HK-2 (cell line): ENCODE data around the gene TGM2.

Source experiments
- DNase-seq: peaks from one replicate; pipeline ENCODE4 v3.0.0-alpha.2; 2018; ENCODE audit not compliant: unreplicated experiment

TGM2 gene

DNA sequence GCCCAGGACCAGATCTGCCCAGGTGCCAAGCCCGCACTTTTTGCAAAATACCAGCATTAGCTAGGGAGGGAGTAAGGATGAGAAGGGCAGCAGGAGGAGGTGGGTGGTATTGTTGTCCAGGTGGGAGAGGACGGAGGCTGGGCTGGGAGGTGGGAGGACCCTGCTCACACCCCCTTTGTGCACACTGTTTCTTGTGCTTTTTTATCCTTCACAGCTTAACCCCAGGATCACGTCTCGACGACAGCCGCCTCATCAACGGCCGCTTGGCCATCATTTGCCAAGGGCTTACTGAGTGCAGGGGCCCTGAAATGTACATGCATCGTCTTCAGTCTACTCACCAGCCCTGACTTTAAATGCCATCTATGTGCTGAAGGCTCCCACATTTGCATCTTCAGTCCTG lies 12.1 kb upstream of the TGM2 start:
- DNase-seq = no peak

DNA sequence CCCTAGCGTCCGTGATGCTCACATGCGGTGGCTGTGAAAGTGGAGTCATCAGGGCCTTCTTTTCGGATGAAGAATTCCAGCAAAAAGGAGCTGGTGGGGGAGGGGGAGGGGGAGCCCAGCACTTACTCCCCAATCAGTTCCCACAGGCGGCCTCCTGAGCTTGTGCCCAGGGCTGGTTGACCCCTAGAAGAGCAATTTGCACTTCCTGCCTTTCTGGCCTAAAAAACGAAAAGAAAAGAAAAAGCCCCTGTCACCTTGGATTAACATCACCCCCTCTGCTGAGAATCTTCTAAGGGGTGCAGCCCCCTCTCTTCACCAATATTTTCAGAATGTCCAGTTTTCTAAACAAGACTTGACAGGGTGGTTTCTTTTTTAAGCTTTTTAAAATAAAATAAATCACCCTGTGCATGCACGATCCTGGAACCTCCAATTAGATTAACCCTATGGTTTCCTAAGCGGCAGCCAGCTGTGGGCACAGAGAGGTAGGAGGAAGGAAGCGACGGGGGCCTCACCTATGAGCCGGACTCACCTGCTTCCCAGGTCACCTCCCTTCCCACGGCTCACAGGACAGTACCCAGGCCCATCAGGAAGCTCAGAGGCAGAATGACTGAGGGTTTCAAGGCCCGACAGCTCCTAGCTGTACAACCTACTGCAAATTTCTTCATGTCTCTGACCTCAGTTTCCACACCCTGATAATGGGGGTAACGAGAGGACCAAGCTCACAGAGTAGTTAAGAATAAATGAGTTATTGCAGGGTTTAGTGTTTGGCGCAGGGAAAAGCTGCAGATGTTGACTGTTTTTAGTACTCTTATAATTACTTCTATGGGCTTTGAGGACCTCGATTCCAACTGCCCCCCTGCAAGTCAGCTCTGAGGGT lies 10.5 kb upstream of the TGM2 start:
- DNase-seq = no peak

DNA sequence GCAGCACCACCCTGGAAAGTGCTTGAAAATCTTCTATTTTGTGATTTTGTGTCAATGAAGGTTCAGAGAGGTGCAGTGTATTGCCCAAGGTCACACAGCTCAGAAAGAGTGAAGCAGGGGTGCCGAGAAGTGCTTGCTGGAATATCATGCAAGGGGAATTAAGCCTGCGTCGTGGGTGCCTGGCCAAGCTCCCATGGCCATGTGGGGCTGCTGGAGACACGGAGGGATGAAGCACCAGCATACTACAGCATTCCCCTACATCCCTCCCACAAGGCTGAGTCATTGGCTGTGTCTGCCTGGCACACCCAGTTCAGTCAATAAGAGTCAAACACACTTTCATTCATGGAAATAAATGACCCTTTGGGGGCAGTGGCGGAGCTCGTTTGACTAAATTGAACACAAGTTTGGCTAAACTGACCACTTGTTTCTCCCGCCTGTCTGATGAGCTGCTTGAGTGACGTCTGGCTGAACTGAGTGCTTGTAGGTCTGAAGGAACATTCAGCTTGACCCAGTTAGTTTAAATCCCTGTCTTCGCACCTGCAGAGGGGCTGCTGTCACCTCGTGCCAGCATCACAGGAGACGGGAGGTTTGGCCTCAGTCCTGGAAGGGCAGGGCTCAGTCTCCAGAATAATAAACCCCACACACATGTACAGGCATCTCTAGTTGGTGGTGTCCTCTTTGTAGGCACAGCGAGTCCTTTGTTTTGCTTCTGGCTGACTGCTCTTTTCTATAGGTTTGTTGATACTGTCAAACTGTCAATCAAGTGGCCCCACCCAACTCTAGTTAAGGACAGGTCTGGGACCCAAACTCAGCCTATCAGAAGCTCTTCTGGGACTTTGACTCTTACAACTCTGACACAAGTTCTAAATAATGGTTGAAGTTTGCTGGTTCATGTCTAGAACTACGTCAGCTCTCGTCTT lies 8.4 kb upstream of the TGM2 start:
- DNase-seq = peak; percentile 79

DNA sequence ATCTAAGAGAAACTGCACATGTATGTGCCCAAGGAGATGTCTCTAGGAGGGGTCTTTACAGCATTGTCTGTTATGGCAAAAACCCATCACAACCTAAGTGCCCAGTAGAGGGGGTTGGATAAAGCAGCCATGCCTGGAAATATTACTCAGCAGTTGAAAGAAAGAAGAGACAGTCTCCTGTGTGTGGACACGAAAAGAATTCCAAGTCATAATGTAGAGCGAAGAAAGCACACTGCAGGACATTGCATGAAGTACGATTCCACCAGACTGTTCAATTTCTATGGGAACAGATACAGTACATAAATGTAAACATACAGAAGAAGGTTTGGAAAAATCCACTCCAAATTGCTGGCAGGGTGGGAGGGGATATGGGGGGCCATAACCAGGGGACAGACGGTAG lies 7.3 kb upstream of the TGM2 start:
- DNase-seq = no peak

DNA sequence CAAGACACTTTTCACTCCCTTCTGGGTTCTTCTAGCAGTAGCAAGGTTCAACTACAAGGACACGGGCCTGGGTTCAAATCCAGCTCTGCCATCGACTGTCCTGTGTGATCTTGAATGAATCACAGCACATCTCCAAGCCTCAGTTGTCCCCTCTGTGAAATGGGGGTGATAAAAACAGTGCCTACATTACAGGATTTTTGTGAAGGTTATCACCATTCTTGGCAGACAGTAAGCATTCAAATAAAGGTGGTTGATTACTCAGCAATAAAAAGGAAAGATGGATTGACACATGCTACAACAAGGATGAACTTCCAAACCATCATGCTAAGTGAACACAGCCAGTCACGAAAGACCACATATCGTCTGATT lies 6.6 kb upstream of the TGM2 start:
- DNase-seq = no peak

DNA sequence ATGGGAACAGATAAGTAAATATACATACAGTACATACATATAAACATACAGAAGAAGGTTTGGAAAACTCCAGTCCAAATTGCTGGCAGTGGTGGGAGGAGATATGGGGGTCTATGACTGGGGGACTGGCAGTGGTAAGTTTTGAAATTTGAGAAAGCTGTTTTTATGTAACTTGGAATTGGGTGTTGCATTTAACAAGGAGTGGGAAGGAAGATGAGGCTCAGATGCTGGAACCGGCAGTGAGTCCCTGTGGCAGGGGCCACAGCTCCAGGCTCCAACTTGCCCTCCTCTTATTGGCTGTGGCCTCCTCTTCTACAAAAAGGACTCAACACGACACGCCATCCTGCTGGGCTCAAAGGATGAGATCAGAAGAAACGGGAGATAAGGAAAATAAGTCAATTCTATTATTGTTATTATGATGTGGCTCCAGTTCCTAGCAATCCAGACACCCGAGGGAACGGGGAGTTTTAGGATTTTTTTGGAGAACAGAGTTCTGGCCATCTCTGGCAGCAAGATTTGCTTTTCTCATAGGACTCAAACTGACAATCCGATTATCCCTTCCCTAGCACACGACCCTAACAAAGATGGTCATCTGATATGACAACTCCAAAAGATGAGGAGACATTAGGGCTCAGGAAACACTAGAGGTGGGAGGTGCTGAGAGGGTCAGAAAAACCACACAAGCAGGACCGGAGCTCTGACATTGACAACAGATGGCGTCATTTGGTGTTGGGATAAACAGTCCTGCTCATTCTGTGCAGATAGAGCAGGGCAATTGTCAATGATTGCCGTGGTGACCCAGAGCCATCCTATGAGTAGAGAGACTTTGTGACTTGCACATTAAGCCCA lies 6.0 kb upstream of the TGM2 start:
- DNase-seq = no peak

DNA sequence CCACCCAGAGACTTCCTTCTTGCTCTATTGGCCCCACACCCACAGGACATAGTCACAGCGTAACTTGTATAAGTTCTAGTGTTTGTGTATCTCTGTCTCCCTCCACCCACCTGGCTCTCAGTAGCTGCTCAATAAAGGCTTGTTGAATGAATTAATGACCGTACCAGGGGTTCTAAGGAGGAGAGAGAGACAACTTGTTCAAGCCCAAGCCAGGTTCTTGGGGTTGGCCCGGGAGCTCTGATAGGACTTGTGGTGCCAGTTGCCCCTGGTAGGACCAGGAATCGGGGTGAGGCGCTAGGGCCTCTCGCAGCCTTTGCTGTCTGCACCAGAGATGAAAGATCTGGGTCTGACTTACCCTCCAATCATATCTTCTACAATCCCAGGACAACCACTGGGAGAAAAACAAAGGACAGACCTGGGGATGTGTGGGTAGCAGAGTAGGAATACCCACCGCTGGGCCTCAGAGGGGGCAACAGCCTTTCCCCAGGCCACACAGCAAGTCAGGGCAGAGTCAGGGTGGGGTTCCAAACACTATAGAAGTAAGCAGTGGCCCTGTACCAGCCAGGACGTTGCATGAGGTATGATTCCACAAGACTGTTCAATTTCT lies 5.3 kb upstream of the TGM2 start:
- no peak for DNase-seq

DNA sequence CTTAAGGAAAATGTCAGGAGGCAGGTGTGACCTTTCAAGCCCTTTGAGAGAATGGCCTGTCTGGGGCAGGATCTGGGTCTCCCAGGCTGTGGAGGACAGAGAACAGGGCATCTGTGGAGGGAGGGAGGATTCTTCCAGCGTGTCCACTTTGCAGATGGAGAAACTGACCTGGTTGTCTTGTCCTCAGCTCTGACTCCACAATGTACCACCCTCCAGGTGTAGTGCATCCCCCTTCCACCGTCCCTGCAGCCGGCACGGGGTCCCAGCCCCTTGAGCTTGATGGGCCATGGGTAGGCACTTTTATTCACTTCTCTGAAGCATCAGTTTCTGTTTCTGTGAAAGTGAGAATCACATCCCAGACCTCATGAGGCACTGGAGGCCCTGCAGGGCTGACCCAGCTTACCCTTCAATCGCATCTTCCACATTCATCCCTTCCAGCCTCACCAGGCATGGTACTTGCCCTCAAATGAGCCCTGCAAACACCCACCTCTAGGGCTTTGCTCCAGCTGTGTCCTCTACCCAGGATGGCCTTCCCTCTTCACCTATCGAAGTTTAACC lies 4.6 kb upstream of the TGM2 start:
- no peak for DNase-seq

DNA sequence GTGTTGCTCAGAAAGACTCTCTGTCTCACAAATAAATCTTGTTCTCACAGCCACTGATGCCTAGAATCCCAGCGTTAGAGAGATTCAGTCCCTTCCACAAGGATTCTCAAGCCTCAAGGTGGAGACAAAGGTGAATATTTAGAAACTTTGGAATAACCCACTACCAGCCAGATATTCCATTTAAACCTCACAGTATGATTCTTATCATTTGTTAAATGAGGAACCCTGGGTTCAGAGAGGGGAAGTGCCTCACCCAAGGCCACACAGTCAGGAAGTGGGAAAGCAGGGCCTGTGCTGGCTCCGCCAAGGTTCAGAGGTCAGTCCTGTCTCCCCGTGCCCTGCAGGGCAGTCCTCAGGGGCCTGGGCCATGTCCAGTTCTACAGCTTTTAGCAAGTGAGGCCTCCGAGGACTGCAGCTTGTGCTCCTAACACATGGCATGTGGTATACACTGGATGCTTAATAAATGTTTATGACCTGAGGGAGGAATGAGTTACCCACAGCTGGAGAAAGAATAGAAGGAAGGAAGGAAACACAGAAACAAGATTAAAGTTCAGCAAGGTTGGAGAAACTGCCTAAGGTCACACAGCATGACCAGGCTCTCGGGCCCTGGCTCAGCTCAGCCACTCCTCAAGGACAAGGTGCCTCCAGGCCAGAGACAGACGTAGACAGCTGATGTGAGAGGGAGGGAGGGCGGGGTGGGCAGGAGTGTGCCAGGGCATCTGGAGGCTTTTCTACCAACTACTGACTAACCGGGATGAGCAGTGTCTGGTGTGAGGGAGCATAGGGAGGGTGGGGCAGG lies 3.9 kb upstream of the TGM2 start:
- no peak for DNase-seq

DNA sequence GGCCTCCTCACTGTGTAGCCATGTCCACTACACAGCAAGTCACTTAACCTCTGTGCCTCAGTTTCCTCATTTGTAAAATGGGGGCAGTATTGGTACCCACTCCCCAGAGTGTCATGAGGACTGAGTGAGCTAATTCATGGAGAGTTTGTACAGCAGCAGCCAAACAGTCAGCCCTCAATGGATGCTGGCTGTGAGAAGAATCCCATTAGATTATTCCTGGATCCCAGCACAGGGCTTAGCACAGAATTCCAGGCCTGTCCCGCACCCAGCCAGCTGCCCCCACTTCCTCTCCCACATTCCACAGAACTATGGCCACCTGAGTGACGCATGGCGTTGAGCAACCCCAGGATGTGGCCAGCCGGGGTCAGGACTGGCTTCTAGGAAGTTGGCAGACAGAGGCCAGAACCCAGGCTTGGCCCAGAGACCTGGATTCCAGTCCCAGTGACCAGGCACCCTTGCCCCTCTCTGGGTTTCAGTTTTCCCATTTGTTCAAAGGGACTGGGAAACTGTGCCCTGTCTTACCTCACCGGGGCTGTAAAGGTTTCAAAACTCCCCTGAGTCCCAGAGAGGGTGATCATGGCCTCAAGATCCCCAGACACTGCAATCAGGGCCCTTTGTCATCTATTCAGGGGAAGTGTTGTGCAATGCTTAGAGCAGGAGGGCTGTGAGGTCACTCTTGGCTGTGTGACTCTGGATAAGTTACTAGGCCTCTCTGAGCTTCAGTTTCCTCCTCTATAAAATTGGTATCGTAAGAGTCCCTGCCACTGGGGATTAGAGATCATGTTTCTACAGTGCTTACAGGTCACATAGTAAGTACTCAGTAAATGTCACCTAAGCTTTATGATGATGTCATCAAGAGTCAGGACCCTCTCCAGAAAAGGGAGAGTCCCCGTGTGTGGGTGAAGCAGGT lies 3.0 kb upstream of the TGM2 start:
- peak; percentile 95 for DNase-seq

DNA sequence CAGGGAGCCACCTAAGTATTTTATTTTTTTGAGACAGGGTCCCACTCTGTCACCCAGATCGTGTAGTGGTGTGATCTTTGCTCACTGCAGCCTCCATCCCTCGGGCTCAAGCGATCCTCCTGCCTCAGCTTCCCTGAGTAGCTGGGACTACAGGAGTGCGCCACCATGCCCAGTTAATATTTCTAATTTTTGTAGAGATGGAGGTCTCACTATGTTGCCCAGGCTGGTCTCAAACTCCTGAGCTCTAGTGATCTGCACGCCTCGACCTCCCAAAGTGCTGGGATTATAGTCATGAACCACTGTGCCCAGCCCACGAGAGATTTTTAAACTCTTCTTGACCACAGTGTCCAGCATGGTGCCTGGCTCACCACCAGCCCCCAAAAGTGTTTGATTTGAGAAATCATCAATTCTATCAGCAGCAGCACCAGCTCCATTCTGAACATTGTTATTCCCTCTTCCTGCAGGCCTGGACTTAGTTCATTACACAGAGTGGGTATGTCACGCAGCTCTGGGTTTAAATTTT lies 2.3 kb upstream of the TGM2 start:
- DNase-seq = no peak

DNA sequence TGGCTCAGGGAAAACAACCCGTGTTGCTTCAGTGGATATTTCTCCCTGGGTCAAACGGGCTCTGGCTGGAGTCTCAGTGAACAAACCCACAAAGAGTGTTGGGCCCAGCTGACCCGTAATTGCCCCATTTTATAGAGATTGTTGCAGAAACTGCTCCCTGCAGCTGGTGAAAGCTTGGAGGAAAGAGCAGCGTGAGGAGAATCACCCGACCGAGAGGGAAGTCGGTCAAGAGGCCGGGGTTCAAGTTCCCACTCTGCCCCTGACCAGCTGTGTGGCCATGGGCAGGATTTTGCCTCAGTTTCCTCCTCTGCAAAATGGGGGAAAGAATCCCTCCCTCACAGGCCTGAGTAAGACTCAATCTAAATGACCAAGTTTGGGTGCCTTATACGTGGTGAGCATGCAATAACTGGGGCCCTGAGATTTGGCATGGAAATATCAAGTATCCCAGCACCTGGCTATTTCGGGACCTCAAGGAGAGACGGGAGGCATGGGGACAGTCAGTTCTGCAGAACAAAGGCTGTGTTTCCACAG lies 1.7 kb upstream of the TGM2 start:
- DNase-seq = no peak

DNA sequence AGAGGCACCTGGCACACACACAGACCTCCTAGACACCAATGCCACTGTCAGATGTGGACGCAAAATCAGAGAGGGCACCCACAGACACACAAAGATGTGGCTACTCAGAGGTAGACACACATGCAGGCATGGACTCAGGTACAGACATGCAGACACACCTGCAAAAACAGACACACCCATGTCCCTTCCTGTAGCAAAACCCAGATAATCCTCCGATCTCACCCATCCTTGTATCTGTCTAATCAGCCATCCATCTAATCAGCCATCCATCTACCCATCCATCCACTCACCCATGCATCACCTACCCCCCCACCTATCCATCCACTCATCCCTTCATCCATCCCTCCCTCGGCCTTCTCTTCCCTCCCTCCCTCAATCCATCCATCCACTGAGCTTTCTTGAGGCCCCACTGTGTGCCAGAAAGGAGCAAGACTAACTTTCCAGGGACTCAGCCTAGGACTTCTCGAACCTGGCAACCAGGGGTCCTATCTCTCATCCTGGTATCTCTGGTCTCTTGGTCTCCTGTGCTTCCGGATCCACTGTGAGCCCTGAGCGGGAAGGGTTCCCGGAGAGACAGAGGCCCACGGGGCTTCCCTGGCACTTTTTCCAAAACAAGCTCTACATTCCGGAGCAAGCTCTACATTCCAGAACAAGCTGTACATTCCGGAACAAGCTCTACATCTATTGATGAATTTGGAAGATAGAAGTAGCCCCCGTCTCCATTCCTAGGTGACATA lies 1.1 kb upstream of the TGM2 start:
- no peak for DNase-seq

DNA sequence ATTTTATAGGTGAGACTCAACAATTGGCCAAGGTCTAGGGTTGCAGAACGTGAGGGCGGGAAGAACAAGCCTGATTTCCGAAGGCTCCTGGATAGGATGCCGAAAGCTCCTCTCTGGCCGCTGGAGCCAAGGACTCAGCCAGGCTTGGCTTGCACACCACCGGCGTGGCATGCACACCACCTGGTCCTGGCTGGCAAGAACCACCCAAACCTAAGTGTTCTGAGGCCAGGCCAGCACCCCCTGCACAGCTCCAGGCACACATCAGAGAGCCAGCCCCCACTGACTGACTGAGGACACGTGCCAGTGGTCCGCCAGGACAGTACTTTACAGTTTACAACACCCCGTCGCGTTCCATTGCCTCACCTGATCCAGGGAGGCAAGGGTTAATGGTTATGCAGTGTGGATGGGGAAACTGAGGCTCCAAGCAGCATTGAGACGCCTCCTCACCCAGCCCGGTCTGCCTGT lies 414 bp downstream of the TGM2 start:
- DNase-seq = peak; percentile 42

DNA sequence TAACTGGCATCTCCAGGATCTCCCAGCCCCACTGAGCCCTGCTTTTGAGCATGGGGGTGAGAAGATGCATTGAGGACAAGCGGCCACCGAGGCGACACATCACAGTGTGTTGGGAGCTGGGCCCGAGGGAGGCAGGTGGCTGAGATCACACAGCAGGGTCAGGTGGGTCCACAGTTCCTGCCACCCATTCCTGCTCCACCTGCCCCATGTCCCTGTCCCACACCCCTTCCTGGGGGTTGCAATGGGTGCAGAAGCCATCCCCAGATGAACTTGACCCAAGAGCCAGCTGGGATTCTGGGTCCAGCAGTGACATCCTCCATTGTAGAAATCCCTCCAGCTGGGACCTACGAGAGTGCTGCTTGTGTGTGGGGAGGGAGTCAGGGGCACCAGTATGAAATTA lies 1.0 kb downstream of the TGM2 start:
- no peak for DNase-seq

DNA sequence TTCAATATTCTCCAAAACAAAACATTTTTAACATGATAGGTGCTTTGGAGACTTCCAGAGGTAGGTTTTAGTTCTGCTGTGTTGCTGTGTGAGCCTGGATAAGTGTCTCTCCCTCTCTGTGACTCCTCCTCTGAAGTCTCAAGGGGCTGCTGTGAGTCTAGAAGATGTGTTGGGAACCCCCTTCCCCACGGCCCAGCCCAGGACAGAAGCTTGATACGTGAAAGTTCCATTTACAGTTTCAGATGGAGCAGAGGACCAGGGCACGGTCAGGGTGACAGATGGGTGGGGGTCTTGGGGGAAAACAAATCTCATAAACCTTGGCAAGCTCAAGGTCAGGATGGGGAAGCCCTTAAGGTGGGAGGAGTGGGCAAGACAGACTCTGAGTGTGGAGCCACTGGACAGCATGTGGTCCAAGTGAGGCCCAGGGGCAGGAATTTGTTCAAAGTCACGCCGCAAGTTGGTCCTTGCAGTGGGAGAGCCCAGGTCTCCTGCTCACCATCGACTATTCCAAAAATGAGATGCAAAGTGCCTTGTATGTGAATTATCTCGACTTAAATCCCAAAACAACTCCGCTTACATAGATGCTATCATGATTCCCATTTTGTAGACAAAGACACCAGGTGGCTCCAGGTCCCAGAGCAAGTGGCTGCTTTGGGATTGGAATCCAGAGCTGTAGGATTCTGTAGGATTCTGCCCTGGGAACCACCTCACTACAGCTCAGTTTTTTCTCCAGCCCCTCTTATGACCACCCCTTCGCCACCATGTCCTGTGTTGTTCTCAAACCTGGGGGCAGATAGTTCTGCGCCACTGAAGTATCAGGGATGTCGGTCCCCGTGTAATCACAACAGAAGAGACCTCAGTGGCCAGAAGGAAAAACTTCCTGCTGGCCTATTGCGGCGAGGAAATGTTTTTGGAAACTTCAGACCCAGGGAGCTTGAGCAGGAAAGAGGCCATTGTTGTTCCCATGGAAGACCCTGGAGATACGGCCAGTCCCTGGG lies 1.9 kb downstream of the TGM2 start:
- DNase-seq = no peak

DNA sequence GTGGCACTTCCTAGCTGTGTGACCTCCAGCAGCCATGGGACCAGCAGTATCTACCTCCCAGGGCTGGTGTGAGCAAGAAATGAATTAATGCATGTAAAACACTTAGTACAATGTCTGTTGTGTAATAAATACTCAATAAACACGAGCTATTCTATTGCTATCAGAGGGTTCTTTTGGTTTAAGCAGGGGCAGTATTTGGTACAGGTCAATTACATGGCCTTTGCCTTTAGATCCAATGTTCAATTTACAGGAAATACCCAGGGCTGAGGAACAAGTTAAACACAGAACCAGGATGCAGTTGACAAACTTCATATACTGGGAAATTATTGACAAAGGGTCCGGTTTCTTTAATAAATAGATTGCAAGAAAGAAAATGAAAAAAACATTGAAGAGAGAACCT lies 2.9 kb downstream of the TGM2 start:
- DNase-seq = no peak
